ENCODE measurements around the gene SLC39A11. TPM values are rescaled to one million over a fixed set of nuclear protein-coding genes. Genes with fewer than 3 reads are reported as not detected.

SLC39A11 gene
- polyA plus RNA-seq, 1 of the 3 experiments (the other 2 are of a cell fraction) = 23.5 TPM

DNA sequence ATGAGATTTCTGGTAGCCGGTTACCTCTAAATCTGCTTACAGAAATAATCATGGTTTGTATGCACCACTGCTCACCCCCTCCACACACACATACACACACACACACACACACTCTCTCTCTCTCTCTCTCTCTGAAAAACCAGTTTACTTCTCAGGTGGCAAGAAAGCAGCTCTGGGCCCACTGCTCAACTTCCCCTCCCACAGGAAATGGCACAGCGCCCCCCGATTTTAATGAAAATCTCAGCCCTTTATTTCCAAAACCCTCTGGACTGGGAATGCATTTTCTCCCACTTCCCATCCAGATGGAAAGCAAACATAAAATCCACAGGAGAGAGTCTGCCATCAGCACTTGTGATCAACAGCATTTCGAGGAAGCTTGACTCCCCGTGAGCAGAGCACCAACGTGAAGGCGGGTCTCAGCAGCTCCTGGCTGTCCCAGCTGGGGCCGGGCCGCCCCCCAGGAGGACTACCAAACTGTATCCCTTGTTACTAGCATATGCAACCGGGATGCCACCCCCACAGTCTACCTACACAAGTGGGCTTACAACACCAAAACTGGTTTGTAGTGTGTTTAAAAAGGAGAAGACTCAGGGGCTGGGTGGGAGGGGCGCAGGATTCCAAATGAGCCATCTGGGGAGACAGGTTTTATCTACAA lies 121.1 kb downstream of the SLC39A11 start:
- Histone ChIP-seq H3K36me3 (replicated peaks in 1 of 2; ENCODE audit: control insufficient read depth in 1 of 2, insufficient read depth in 2 of 2, low read length in 1 of 2) (no peaks in the 10 kb centered on the region), H3K9me2 (no peaks in the 10 kb centered on the region), H3K4me2 (no peak overlapping the region), H3K27me3 (ENCODE audit: insufficient read depth) (no peaks in the 10 kb centered on the region), H3F3A (replicated peaks; ENCODE audit: insufficient read depth) (peaks cover 2% of the 10 kb centered on the region), H3K4me3 (ENCODE audit: low read depth in 2 of 2, low read length in 1 of 2) (no peak overlapping the region), H3K9ac (no peak overlapping the region), H3K79me2 (ENCODE audit: insufficient read depth) (no peaks in the 10 kb centered on the region), H3K4me1 (ENCODE audit: control insufficient read depth in 1 of 2, insufficient read depth in 2 of 2, low read depth in 1 of 2, low read length in 1 of 2) (peaks cover 0 to 10% of the 10 kb centered on the region in 2 experiments; a peak in 1 of 4 replicates), H4K20me1 (ENCODE audit: insufficient read depth) (no peaks in the 10 kb centered on the region), H3K27ac (ENCODE audit: low read depth in 2 of 2, low read length in 1 of 2) (no peak overlapping the region), H3K9me3 (no peaks in the 10 kb centered on the region), H2AFZ (ENCODE audit: low read depth) (no peak overlapping the region)
- WGBS (ENCODE audit: low lambda C conversion rate) = 96% methylated on average over 11 of the region's 11 CpGs
- ChIA-PET CTCF (interaction anchor here (0.7 to 3.1 kb wide), 5 partner anchors 15 to 246 kb away, joined by 3 to 13 read pairs (median 9); no protein-coding TSS in a partner anchor), POLR2A (no interaction called here)
- DNase-seq = no peak
- TF ChIP-seq SMC3 (IDR thresholded peaks at IDR 0.05; ENCODE audit: low read depth, low read length) (no peak), ELF1 (IDR thresholded peaks at IDR 0.05) (no peak), JUND (IDR thresholded peaks at IDR 0.05) (no peak), REST (IDR thresholded peaks at IDR 0.05; ENCODE audit: low read depth, low read length) (no peak), RFX5 (IDR thresholded peaks at IDR 0.05; ENCODE audit: low read length) (no peak), EP300 (IDR thresholded peaks at IDR 0.05; ENCODE audit: borderline replicate concordance in 1 of 2, low read depth in 1 of 2, low read length in 1 of 2) (no peak), MEF2A (IDR thresholded peaks at IDR 0.05; ENCODE audit: borderline replicate concordance, low read depth) (no peak), FOSL2 (IDR thresholded peaks at IDR 0.05; ENCODE audit: borderline replicate concordance, low read depth) (no peak), GATA2 (CRISPR knock-in tag; IDR thresholded peaks at IDR 0.05) (no peak), RXRA (IDR thresholded peaks at IDR 0.05; ENCODE audit: borderline replicate concordance, low read depth) (no peak), IRF3 (IDR thresholded peaks at IDR 0.05; ENCODE audit: low read depth, low read length) (no peak), CTCF (IDR thresholded peaks at IDR 0.05) (no peak), SIN3A (IDR thresholded peaks at IDR 0.05; ENCODE audit: borderline replicate concordance, low read depth, low read length) (no peak), MXI1 (IDR thresholded peaks at IDR 0.05; ENCODE audit: low read depth, low read length) (no peak), CHD2 (IDR thresholded peaks at IDR 0.05; ENCODE audit: low read length, partially characterized antibody) (no peak), TAF1 (IDR thresholded peaks at IDR 0.05; ENCODE audit: borderline replicate concordance, low read depth, low read length) (no peak), YY1 (IDR thresholded peaks at IDR 0.05; ENCODE audit: low read depth) (no peak)
- TF ChIP-seq, protein P1, sequence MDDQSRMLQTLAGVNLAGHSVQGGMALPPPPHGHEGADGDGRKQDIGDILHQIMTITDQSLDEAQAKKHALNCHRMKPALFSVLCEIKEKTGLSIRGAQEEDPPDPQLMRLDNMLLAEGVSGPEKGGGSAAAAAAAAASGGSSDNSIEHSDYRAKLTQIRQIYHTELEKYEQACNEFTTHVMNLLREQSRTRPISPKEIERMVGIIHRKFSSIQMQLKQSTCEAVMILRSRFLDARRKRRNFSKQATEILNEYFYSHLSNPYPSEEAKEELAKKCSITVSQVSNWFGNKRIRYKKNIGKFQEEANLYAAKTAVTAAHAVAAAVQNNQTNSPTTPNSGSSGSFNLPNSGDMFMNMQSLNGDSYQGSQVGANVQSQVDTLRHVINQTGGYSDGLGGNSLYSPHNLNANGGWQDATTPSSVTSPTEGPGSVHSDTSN (IDR thresholded peaks at IDR 0.05) = no peak
